HG02870 (cell line): ENCODE data around the gene NRIP3.
"Not testable (repeated sequence)": the region's sequence is repeated elsewhere in the genome, so short reads cannot be mapped to it uniquely, and the experiment has no call there.

Experiments
- ATAC-seq: cut with Tn5 transposase; IDR thresholded peaks from one replicate; pipeline ENCODE4 v1.9.1; 2021; ENCODE audit warnings: mild to moderate bottlenecking, moderate library complexity; ENCODE audit not compliant: unreplicated experiment

NRIP3 gene

DNA sequence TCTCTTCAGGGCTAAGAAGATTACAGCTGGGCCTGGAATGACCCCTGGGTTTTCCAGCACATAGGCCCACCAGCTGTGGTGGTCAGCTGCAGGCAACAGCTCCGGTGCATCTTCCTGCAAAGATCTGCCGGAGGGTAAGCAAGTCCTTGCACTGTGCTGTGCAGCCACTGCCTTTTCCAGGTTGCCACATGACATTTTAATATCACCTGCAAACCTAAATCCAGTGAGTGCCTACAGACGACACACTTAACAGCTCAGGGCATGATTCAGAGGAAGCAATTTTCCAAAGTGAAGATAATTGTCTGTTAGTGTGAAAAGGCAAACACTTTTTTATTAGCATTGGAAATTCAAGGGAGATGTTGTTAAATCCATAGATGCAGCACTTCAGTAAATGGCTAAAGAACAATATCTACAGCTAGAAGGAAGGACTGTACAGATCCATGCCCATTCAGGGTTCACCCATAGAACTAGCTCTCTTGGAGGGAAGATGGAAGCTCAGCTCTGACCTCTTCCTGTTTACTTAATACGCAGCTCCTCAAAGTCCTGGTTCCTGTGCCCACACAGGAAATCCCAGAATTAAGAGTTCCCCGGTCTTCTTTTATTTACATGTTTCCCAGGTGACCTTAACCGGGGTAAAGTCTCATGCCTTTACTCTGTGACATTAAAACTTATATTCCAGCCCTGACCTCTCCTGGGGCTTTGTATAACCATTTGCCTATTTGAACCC, 13.3 kb upstream of the NRIP3 start:
- ATAC-seq: no peak

DNA sequence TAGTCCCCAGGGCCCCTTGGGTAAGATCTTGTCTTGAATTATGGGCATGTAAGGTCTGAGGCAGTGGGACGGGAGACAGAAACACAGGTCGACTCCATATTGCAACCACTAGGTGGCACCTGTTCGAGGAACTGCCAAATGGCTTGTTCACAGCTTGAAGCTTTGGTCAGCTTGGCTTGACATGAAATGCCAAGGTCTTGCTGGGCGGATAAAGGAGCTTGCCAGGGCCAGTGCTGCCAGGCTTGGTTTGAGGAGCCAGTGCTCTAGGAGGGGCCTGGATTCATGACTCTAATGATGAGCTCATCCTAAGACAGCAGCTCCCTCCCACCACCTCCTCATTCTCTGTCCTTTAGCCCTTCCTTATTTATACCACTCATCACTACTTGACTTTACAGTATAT, 11.9 kb upstream of the NRIP3 start:
- ATAC-seq: no peak

DNA sequence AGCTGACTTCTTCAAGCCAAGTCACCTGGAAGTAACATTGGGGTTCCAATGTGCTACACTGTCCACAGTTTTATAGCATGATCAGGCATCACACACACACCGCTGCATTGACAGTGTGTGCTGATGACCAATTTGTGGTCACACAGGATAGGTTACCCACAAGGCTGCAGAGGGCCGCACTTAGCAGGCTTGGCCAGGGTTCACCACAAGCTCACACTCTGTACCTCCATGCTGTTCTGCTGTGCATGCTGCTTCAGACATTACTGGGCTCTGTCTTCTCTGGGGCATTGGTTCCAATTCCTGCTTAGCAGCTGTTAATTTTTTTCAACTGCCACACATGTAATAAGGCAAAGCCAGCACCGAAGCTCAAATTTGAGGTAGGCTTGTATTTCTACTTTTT, 11.0 kb upstream of the NRIP3 start:
- no peak for ATAC-seq

DNA sequence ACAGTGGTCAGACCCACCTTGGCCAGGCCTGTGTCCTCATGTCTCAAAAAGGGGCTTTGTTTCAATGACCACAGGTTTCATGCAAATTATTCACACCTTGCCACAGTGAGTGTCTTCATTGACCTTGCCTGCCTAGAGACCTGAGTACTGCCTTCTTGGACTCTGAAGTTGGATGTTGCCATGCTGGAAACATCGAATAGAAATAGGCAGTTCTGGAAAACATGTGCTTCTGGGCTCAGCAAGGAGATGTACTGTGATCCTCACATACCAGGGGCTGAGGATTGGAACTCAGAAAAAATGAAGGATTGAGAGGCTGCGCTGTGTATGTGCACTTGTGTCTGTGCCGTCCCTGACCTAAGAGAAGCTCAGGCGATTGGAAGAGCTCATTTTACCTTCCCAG, 9.6 kb upstream of the NRIP3 start:
- no peak for ATAC-seq

DNA sequence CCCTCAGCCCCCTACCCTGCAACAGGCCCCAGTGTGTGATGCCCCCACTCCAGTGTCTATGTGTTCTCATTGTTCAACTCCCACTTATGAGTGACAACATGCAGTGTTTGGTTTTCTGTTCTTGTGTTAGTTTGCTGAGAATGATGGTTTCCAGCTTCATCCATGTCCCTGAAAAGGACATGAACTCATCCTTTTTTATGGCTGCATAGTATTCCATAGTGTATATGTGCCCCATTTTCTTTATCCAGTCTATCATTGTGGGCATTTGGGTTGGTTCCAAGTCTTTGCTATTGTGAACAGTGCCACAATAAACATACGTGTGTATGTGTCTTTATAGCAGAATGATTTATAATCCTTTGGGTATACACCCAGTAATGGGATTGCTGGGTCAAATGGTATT, 5.7 kb upstream of the NRIP3 start:
- ATAC-seq: not testable (repeated sequence)

DNA sequence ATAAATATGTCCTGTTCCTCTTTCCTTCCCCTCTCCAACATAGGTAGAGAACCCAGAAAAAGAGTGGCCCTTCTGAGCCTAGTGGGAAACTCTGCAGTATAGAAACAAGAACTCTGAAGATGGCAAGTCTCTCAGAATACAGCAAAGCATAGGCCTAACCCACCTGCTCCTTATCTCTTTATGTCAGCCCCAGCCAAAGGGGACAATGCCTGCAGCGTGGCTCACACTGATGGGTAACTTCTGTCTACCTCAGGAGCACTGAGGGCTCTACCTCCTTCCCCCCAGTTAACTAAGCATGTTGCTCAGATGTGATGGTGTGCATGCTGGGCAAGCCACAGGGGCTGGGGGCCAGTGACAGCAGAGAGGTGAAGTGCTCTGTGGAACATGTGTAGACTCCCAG, 4.9 kb upstream of the NRIP3 start:
- ATAC-seq: no peak

DNA sequence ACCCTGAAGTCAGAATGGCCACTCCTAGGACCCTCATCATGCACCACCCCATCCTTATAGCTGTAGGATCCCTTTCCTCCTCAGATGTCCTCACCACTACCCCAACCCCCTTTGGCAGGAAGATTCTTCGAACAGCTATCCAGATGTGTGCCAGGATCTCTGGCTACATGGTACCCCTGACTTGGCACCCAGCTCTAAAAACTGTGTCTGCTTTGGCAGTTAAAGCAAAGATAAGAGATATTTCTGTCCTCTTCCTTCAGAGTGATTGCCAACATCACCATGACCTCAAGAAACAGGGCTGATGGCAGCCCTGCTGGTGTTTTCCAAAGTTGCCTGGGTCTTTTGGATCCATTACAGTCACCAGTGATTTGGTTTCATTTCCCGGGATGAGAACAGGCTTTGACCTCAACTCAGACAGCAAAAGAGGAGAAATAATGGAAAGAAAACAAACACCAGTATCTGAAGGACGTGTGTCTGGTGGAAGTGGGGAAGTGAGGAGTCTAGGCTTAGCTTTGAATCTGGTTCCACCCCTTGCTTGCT, 4.3 kb upstream of the NRIP3 start:
- ATAC-seq: no peak

DNA sequence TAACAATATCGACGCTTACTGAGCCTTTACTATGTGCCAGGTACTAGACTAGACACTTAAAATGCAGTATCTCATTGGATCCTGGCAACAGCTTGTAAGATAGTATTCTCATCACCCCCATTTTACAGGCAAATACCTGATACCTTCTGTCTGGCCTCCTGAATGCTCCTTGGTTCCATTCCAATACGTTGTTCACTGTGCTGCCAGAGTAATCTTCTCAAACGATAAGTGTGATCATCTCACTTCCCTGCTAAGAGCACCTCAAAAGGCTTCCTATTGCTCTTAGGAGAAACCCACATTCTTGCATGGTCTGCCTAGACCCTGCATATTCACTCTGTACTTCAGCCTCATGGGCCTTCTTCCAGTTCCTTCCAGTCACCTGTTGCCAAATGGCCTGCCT, 1.3 kb upstream of the NRIP3 start:
- ATAC-seq: no peak

DNA sequence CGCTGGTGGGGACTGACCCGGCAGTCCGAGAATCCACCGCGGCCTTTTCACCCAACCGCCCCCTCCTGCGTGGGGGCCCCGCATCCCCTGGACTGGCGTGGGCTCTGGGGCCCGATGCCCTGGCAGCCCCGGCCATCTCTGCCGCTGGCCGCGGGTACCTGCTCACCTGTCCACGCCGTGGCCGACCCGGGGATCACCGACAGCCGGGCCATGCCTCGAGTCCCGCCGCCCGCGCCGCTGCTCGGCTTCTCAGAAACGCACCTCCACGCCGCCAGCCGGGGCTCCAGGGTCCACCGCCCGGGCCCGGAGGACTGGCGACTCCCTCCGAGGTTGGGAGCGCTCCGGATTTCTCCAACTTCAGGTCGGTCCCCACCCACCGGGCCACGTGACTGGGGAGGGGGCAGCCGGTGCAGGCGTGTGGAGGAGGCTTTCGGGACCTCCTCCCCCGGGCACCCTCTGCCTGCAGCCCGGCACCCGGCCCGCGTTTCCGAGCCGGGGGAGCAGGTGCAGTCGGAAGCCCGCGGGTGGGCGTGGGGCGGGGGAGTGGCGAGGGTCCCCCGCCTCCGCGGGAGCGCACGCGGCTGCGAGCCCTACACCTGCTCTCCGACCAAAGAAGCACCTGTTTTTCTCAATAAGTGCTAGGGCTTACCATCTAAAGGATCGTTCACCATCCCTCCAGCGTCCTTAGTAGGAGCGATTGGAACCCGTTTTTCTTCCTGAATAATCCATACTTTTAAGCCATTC, 554 bp upstream of the NRIP3 start:
- no peak for ATAC-seq

DNA sequence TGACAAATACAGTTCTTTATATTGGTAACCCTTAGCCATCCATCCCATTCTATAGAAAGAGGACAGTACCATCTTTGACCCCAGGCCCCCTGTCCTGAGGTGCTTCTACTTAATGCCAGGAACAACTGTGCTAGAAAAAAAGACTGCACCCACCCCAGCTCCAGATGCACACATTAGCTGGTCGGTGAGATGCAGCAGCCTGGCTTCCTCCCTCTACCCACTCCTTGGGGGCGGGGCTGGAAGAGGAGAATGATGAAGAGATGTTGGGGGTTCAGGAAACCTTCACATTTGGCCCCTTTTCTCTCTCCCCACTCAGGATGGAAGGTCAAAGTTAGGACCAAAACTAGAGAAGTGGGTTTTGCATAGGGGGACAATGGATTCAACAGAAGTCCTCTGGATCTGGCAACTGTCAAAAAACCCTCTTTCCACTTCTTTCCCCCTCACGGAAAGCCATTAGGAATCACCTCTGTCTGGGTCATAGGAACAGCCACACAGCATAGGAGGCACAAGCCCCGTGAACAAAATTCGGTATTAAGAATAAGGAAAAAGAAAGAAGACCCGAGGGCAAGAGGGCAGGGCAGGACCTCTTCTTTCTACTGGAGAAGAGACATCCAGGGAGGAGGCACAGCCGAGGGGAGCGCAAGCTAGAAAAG, 755 bp downstream of the NRIP3 start:
- no peak for ATAC-seq

DNA sequence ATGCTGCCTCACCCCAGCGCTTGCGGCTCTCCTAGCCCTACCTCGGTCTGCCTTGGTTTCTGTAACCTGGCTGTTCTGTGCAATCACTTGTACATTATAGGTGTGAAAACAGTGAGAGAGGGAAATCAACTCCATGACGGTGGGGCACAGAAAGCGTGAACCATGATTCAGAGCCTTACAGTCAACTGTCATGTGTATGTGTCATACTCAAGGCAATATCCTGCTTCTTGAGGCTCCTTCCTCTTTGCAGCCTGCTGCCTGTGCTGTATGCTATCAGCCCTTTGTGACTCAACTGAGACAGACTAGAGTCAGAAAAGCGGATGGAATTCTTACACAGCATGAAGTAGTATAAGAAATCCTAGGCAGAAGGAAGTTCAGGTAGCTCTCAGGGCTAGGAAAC, 2.1 kb downstream of the NRIP3 start:
- ATAC-seq: no peak

DNA sequence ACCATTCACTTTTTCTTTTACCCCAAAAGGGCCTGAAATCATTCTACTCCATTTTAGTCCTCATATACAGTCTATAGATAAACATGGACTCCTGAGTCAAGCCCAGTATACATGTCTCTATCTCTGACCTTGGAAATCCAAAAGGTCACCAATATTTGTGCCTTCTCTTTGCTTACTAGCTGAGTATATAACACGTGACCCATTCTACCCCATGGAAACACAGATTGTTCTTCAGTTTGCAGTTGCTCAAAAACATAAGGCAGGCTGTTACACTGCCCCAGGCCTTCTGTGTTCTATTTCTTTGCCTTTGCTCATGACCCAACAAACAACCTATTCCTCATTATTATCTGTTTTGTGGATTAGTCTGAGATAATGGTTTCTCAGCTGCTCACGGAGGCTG, 5.8 kb downstream of the NRIP3 start:
- no peak for ATAC-seq

DNA sequence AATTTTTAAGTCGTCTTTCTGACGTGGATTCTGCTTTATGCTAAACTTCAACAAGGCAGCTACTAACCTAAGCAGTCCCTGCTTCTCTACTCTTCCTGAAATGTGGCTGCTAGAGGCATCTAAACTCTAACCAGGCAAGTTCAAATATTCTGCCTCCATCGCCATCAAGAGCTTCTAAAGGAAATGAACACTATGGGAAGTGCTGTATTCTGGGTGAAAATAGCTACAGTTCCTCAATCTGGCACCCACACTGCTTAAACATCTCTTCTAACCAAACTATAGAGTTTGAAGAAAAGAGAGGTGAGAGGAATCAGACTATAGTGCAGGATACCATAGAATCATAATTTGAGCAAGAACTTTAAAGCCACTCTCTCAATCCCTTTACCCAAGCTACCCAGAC, 6.3 kb downstream of the NRIP3 start:
- ATAC-seq: no peak

DNA sequence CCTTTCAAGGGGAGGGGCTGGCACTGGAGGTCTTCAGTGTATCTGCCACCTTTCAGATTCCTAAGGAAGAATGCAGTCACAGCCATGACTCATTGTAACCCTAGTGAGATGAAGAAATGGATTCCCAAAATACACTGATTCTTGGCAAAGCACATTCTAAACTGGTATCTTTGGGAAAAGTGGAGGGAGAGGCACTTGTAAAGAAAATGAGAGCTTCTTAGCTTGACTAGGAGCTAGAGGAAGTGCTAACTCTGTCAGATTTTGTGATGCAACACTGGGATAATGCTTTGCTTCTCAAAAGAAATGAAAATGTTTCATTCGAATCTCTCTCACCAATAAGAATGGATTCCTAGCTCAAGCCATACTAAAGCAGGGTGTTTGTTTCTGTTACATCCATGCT, 14.3 kb downstream of the NRIP3 start:
- no peak for ATAC-seq

DNA sequence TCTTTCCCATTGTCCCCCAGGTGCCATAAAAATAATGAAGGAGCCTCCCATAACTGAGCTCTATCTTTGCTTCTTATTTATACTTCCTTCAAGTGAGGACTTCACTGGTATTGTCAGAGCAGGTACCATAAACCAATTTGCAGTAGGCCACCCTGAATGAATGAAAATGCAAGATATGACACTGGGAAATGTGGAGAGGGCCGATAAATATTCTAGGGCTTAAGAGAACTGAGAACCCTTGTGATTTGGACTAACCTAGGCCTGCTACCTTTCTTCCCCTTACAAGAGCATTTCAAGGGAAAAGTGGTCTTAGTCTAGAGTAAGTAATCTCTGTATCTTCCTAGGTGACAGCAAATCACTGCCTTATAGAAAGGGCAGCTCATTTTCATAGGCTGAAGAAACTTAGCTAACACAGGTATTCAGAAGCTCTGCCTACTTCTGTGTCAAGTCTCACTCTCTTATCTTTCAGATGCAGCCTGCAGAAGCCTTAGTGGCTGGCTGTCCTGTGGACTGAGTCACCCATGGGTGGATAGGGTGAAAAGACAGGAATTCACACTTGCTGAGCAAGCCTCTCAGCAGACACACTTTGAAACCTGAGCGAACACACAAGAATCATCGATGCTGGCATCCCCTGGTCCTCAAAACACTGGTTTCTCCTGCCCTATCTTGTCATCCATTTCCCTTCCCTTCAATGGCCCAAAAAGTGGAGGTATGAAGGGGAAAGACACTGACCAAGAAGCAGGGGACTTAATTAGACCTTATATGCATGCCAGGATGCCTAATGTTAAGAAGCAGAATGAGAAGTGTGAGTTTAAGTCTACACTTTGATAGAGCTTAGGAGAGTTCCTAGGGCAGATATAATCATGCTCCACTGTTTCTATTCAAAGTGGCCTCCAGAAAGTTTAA, 15.2 kb downstream of the NRIP3 start:
- no peak for ATAC-seq

DNA sequence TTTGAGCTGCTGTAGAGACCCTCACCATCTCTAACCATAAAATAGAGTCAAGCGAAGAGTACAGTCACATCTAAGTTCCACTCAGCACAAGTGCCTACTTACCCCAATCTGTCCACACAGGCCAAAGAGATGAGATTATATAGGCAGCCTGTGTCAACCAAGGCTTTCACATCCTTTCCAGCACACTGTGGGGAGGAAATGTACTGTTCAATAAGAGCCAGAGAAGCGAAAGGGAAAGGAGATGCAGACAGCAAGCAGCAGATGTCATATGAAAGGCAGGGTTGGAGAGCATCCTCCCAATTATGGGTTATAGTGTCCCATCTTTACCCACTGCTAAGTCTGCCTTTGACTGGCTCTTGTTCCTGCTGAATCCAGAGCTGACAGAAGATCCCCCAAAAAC, 16.4 kb downstream of the NRIP3 start:
- no peak for ATAC-seq

DNA sequence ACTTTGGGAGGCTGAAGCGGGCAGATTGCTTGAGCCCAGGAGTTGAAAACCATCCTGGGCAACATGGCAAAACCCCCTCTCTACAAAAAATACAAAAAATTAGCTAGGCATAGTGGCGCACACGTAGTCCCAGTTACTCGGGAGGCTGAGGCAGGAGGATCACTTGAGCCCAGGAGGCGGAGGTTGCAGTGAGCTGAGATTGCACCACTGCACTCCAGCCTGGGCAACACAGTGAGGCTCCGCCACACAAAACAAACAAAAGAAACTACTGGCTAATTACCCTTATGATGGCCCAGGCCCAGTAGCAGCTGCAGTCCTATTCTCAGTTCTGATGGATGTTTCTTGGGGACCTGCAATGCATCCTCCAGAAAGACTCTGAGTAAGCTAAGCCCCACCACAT, 17.0 kb downstream of the NRIP3 start:
- not testable (repeated sequence) for ATAC-seq

DNA sequence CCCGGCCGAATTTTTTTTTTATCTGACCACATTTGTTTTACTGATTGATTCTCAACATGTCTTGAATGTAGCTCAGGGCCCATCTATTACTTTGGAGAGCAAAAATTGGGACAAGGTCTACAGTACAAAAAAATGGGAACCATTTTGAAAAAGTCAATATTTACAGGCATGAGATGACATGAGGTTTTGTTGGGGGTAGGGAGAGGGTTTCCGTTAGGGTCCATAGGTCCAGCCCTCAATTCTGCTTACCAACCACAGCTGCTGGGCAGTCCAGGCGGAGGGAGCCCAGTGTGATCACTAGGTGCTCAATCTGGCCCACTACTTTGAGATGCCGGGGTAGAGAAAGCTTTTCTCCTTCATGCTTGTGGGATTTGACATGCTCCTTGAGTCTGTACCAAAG, 18.3 kb downstream of the NRIP3 start:
- no peak for ATAC-seq

DNA sequence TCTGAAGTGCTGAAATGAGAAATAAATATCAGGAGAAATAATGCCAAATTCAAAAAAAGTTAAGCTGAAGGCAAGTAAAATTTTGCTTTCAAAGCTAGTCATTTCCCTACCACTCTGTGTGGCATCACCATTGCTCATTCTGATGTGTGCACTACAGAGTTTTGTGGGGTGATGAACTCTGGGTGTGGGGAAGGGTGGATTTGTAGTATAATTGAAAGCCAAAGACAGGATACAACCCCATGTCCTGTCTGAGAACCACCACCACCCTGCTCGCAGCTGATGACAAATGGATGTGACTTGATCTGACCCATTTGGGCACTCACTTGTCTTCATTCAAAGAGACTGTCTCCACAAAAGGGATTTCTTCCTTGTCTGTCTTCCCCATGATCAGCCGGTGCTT, 20.2 kb downstream of the NRIP3 start:
- no peak for ATAC-seq

DNA sequence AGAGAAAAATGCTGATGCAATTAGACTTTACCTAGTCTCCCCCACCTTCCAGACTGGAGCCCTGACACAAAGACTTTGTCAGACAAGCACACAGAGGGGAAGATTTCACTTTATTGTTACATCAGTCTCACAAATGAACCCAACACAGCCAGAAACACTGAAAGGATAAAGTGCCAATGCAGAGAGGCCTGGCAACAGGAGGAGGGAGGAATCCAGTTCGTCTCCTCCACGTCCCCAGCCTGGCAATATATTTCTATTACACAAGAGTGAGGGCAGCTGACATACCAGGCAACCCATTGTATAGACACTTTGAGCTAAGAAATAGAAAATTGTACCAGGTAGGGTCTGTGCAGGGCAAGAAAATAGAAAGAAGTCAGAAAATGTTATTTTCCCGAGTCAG, 23.3 kb downstream of the NRIP3 start:
- no peak for ATAC-seq

DNA sequence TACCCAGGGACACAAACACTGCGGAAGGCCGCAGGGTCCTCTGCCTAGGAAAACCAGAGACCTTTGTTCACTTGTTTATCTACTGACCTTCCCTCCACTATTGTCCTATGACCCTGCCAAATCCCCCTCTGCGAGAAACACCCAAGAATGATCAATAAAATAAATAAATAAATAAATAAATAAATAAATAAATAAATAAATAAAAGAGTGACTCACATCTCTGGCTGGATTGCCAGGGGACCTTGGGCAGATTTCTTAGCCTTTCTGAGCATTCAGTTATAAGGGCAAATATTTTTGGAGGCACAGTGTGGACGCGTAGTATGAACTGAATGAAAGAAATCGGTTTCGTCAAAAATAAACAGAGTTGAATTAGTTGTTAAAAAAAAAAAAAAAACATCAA, 24.4 kb downstream of the NRIP3 start:
- not testable (repeated sequence) for ATAC-seq
